GM20000 (cell line): ENCODE results near the gene ALG14.

Source experiments
- DNase-seq: peaks from one replicate; pipeline ENCODE4 v3.0.0; 2012; ENCODE audit warnings: low spot score
- CTCF ChIP-seq: IDR thresholded peaks from 2 replicates; pipeline ENCODE4 v1.5.1; 2012; ENCODE audit warnings: mild to moderate bottlenecking, control low read depth; ENCODE audit errors: extremely low read depth, missing control alignments

ALG14 gene

GRCh38 chr1:95072532-95073419 is at the start of gene ALG14:
ALG14 (minus strand) TSS chr1:95072951; CDS start chr1:95072898, 53 bp downstream.
- peak; percentile 85 for DNase-seq
- no peak for TF ChIP-seq CTCF

DNA sequence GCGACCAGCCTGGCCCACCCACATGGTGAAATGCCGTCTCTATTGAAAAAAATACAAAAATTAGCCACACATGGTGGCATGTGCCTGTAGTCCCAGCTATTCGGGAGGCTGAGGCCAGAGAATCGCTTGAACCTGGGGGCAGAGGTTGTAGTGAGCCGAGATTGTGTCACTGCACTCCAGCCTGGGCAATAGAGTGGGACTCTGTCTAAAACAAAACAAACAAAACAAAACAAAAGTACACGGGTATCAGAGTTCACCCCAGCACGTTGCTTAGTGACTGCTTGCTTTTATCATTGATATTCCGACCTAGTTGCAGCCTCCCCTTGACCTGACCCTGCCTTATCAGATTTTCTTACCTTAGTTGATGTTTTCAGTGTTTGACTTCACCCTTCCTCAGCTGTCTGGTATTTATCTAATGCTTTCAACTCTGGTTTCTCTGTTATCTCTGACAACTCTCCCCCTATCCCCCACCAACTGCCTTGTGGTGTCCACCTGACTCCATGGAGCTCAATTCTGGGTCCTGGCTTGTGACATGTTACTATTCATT is 49.5 kb upstream of the ALG14 start:
- TF ChIP-seq CTCF: no peak
- no peak for DNase-seq

DNA sequence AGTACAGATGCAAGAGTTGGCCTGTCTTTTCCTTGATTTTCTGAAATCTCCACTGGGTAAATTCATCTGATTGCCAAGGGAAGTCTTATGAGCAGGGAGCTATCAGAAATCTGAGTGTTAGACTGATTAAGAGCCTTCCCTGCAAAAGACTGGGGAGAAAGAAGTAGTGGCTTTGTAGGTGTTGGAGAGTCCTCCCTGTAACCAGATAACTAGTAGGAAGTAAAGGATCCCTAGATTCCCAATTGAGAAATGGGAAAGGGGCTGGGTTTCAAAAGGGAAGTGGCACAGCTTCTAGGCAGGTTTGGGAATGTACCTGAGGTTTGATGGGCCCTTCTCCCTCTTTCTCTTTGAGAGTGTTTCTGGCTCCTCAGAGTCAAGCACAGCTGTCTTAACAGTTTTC is 46.5 kb upstream of the ALG14 start:
- no peak for TF ChIP-seq CTCF
- no peak for DNase-seq

DNA sequence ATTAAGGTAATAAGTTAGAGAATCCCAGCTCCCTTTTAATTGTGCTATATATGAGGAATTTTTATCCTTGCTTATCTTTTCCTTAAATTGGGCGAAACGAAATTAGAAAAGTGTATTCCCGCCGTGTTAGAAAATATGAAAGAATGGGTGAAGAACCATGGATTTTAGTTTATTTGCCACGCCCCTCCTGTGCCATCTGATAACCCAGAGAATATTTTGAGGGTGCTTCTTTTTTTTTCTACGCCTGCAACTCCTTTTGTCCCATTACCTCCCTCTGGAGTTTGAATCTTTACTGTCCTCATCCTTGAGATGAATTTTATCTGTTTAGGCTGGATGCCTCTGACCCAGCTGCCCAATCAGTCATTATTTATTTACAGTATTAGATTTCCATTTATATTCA is 46.0 kb upstream of the ALG14 start:
- TF ChIP-seq CTCF: no peak
- no peak for DNase-seq

GRCh38 chr1:95118067-95118499 is 45.3 kb upstream of the ALG14 start:
- DNase-seq: no peak
- TF ChIP-seq CTCF: no peak

- peak; percentile 70 for DNase-seq
- TF ChIP-seq CTCF: no peak
Observed at GRCh38 chr1:95117207-95118066, 44.7 kb upstream of the ALG14 start, which contains the start of gene TLCD4. TLCD4 (plus strand) TSS chr1:95117355; CDS start chr1:95143902, 26,547 bp downstream.
